Spleen (tissue), 7 donors: ENCODE results near the gene RAD51B.

Source experiments
- POLR2A ChIP-seq, 3 donors: fragments of 450-650 bp; IDR thresholded peaks; one replicate each; pipeline ENCODE4 v1.5.1; 2017; ENCODE audit warnings: antibody characterized with exemption in 3 of 3, mild to moderate bottlenecking in 1 of 3
- TF ChIP-seq, protein P1 (sequence below), 11 experiments: fragments of 200-600 bp in 7 of 11; fragments of 450-650 bp in 4 of 11; sonication (generic) in 4 of 11; IDR thresholded peaks in 8 of 11; conservative IDR thresholded peaks in 3 of 11; 1 replicate in 7 of 11; 2 replicates in 4 of 11; pipeline versions ENCODE4 v1.4.0 to v1.8.0; 2016 to 2021; ENCODE audit warnings: antibody characterized with exemption in 11 of 11, inconsistent platforms in 4 of 11, mild to moderate bottlenecking in 1 of 11
- donor health status: DM: no; HTN: no; CAD: no; lungs with moderate emphysema.
- donor health status: DM: no; HTN: no; CAD: no.
- donor health status: DM: no; HTN: no; CAD: no.

DNA sequence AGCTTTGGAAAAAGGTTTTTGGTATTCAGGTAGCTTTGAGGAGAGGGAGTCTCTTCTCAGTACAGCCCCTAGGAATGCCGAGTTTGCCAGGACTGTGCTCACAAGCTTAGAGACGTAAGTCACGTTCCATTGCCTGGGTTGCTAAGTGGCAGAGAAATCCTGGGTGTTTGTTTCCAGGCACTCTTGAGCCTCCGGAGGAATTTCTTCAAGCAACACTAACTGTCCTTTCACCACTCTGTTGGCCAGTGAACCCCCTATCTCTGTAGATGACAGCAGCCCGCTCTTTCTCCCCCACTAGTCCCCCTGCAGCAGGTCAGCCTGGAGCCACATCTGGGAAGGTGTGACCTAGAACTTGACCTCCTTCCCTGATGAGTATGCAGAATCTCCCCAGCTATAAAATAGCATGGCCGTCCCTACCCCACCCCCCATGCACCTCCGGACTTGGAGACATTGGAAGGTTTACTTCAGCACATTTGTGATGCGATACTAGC is 810.5 kb downstream of the RAD51B start:
- TF ChIP-seq, protein P1, sequence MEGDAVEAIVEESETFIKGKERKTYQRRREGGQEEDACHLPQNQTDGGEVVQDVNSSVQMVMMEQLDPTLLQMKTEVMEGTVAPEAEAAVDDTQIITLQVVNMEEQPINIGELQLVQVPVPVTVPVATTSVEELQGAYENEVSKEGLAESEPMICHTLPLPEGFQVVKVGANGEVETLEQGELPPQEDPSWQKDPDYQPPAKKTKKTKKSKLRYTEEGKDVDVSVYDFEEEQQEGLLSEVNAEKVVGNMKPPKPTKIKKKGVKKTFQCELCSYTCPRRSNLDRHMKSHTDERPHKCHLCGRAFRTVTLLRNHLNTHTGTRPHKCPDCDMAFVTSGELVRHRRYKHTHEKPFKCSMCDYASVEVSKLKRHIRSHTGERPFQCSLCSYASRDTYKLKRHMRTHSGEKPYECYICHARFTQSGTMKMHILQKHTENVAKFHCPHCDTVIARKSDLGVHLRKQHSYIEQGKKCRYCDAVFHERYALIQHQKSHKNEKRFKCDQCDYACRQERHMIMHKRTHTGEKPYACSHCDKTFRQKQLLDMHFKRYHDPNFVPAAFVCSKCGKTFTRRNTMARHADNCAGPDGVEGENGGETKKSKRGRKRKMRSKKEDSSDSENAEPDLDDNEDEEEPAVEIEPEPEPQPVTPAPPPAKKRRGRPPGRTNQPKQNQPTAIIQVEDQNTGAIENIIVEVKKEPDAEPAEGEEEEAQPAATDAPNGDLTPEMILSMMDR (IDR thresholded peaks at IDR 0.05 in 8 of 11, conservative IDR thresholded peaks at IDR 0.05 in 3 of 11): no peak
- no peak for TF ChIP-seq POLR2A (IDR thresholded peaks at IDR 0.05)
